GM20431 (cell line): ENCODE measurements around the gene LRRC31.

ENCODE experiments used
- in situ Hi-C: fragments of 300-500 bp; cut with MseI, MboI; formaldehyde crosslinking; loops from one replicate; pipeline ENCODE4 v1.15.0; 2020; ENCODE audit warnings: low sequenced_read_pairs; ENCODE audit not compliant: unreplicated experiment

LRRC31 gene

GRCh38 chr3:169865176-169865767 lies 4.5 kb downstream of the LRRC31 start:
- in situ Hi-C loops: loop anchor here (25.0 kb wide), 1 partner anchor 172 kb away; the partner anchor contains the start of gene GPR160

GRCh38 chr3:169864270-169864669 lies 5.5 kb downstream of the LRRC31 start:
- in situ Hi-C loops: loop anchor here (25.0 kb wide), 1 partner anchor 173 kb away; the partner anchor contains the start of gene GPR160

GRCh38 chr3:169863458-169863899 lies 6.3 kb downstream of the LRRC31 start:
- in situ Hi-C loops: loop anchor here (25.0 kb wide), 1 partner anchor 174 kb away; the partner anchor contains the start of gene GPR160

GRCh38 chr3:169861871-169862270 lies 7.9 kb downstream of the LRRC31 start:
- in situ Hi-C loops: loop anchor here (25.0 kb wide), 1 partner anchor 175 kb away; the partner anchor contains the start of gene GPR160

- in situ Hi-C loops: loop anchor here (25.0 kb wide), 1 partner anchor 179 kb away; the partner anchor contains the start of gene GPR160
Measured at GRCh38 chr3:169857811-169858210, 11.9 kb downstream of the LRRC31 start.

- in situ Hi-C loops: loop anchor here (25.0 kb wide), 1 partner anchor 182 kb away; the partner anchor contains the start of gene GPR160
Measured at GRCh38 chr3:169855514-169855913, 14.2 kb downstream of the LRRC31 start.

- in situ Hi-C loops: loop anchor here (25.0 kb wide), 1 partner anchor 187 kb away; the partner anchor contains the start of gene GPR160
Measured at GRCh38 chr3:169850618-169851017, 19.1 kb downstream of the LRRC31 start.

- in situ Hi-C loops: no loop called here
Measured at GRCh38 chr3:169848741-169849140, 21.0 kb downstream of the LRRC31 start.

GRCh38 chr3:169847896-169848295 lies 21.8 kb downstream of the LRRC31 start:
- in situ Hi-C loops: no loop called here

GRCh38 chr3:169846458-169847193 lies 23.1 kb downstream of the LRRC31 start:
- in situ Hi-C loops: no loop called here

GRCh38 chr3:169842960-169843359 lies 26.8 kb downstream of the LRRC31 start:
- in situ Hi-C loops: no loop called here

GRCh38 chr3:169841171-169841570 lies 28.6 kb downstream of the LRRC31 start:
- in situ Hi-C loops: no loop called here

GRCh38 chr3:169838511-169839030 lies 31.2 kb downstream of the LRRC31 start:
- in situ Hi-C loops: no loop called here

- in situ Hi-C loops: no loop called here
Measured at GRCh38 chr3:169836942-169837275, 32.8 kb downstream of the LRRC31 start.

- in situ Hi-C loops: no loop called here
Measured at GRCh38 chr3:169836078-169836941, 33.4 kb downstream of the LRRC31 start.

GRCh38 chr3:169835533-169835932 lies 34.2 kb downstream of the LRRC31 start:
- in situ Hi-C loops: no loop called here

GRCh38 chr3:169827712-169828111 lies 42.0 kb downstream of the LRRC31 start:
- in situ Hi-C loops: no loop called here

GRCh38 chr3:169825316-169825715 lies 44.4 kb downstream of the LRRC31 start:
- in situ Hi-C loops: no loop called here

GRCh38 chr3:169822983-169823382 lies 46.8 kb downstream of the LRRC31 start:
- in situ Hi-C loops: no loop called here

- in situ Hi-C loops: no loop called here
Measured at GRCh38 chr3:169822540-169822939, 47.2 kb downstream of the LRRC31 start.
